GM12875 (cell line): ENCODE data around the gene TRIM52.

Source experiments
- H3K4me3 ChIP-seq: one replicate; pipeline ENCODE4 v1.5.1; 2011; ENCODE audit warnings: low read depth, low read length, control low read depth
- TF ChIP-seq, protein P1 (sequence below): IDR thresholded peaks from 2 replicates; pipeline ENCODE4 v1.5.1; 2011; ENCODE audit warnings: low read depth, mild to moderate bottlenecking, control low read depth, inconsistent platforms, low read length, moderate library complexity, borderline replicate concordance; ENCODE audit not compliant: insufficient read depth

The TRIM52 gene

DNA sequence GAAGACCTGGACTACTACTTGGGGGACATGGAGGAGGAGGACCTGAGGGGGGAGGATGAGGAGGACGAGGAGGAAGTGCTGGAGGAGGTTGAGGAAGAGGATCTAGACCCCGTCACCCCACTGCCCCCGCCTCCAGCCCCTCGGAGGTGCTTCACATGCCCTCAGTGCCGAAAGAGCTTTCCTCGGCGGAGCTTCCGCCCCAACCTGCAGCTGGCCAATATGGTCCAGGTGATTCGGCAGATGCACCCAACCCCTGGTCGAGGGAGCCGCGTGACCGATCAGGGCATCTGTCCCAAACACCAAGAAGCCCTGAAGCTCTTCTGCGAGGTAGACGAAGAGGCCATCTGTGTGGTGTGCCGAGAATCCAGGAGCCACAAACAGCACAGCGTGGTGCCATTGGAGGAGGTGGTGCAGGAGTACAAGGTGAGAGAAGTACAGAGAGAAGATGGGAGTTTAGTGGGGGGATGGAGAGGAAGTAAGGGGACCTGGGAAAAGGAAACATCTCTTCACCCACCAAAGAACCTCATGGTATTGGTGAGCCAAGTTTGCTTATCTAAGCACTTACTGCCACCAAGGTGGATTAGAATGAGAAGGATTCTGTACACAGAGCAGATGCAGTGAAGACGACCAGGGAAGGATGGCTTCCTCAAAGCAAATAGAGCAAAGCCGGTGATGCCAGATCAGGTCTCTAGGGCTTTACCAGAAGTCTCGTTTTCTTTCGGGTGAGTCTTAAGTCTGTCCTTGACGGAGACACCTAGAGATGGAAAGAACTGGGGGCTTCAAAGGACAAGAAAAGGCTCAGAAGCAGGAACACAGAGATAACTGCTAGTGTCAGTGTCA, 36.3 kb downstream of the TRIM52 start:
- TF ChIP-seq, protein P1, sequence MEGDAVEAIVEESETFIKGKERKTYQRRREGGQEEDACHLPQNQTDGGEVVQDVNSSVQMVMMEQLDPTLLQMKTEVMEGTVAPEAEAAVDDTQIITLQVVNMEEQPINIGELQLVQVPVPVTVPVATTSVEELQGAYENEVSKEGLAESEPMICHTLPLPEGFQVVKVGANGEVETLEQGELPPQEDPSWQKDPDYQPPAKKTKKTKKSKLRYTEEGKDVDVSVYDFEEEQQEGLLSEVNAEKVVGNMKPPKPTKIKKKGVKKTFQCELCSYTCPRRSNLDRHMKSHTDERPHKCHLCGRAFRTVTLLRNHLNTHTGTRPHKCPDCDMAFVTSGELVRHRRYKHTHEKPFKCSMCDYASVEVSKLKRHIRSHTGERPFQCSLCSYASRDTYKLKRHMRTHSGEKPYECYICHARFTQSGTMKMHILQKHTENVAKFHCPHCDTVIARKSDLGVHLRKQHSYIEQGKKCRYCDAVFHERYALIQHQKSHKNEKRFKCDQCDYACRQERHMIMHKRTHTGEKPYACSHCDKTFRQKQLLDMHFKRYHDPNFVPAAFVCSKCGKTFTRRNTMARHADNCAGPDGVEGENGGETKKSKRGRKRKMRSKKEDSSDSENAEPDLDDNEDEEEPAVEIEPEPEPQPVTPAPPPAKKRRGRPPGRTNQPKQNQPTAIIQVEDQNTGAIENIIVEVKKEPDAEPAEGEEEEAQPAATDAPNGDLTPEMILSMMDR, result no peak
- peak overlapping the region; percentile 70 for H3K4me3 ChIP-seq

DNA sequence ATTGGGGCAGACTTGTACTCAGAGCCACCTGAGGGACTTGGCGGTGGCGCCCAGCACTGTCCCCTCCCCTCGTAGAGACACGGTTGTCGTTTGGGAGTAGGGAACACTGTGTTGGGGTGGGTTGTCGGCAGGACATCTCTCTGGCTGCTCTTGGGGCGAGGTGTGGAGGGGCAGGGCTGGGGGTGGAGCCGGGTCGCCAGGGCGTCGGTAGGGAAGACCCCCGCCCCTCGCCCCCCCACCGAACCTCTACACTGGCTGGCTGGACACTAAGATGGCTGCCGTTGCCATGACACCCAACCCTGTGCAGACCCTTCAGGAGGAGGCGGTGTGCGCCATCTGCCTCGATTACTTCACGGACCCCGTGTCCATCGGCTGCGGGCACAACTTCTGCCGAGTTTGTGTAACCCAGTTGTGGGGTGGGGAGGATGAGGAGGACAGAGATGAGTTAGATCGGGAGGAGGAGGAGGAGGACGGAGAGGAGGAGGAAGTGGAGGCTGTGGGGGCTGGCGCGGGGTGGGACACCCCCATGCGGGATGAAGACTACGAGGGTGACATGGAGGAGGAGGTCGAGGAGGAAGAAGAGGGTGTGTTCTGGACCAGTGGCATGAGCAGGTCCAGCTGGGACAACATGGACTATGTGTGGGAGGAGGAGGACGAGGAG, 37.1 kb downstream of the TRIM52 start:
- H3K4me3 ChIP-seq, result peak overlapping the region; percentile 70
- TF ChIP-seq, protein P1, result no peak

DNA sequence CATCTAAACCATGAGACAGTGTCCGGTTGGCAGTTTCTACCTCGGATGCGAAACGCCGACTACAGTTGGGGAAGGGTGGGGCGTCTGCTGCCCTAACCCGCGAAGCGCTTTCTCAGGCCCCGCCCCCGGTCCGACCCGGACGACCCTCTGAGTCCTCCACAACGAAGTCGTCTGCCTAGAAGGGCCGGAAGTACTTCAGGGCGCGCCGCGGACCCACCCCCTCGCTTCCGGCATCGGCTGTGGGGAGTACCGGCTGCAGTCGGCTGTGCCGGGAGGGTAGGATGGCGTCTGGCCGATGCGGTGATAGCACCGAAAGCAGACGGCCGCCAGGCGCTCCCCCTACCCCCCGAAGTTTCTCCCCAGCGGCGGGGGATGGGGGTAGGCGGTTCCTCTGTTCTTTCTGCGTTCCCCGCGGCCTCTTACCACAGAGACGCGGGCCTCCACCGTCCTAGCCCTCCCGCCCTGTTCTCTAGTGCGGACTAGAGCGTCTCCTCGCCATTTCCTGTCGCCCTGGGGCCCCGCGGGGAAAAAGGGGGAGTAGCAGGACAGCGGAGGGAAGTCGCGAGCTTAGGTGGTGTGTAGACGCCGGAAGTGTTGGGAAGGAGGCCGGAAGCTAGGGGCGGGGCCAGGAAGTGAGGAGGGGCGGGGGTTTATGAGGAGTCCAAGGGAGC, 37.8 kb downstream of the TRIM52 start, which contains the start of gene TRIM41:
Gene TRIM41, plus strand, starts transcription at position 224 of the 671 bp plus-strand sequence. CDS start 719 bp downstream, outside the sequence.
- TF ChIP-seq, protein P1, result no peak
- H3K4me3 ChIP-seq, result peak within 1 kb of the TSS; percentile 70

DNA sequence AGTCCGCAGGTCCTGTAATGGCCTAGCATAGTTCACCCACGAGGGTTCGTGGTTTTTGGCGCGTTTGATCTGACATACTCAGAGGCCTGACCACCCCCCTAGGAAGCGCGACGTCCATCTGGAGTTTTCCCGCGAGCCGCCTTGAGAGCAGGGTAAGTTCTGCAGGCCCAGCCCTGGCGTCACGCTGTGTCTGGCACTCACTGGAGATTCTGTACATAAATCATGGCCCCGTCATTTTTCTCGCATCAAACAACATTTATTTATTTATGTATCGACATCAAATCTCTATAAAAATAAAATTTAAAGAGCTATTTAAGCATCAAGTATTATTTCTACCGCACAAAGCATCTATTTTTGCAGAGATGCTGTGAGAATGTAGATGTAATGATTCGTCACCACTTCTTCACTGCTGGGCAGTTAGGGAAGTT, 38.3 kb downstream of the TRIM52 start:
- TF ChIP-seq, protein P1, result no peak
- H3K4me3 ChIP-seq, result peak overlapping the region; percentile 70

DNA sequence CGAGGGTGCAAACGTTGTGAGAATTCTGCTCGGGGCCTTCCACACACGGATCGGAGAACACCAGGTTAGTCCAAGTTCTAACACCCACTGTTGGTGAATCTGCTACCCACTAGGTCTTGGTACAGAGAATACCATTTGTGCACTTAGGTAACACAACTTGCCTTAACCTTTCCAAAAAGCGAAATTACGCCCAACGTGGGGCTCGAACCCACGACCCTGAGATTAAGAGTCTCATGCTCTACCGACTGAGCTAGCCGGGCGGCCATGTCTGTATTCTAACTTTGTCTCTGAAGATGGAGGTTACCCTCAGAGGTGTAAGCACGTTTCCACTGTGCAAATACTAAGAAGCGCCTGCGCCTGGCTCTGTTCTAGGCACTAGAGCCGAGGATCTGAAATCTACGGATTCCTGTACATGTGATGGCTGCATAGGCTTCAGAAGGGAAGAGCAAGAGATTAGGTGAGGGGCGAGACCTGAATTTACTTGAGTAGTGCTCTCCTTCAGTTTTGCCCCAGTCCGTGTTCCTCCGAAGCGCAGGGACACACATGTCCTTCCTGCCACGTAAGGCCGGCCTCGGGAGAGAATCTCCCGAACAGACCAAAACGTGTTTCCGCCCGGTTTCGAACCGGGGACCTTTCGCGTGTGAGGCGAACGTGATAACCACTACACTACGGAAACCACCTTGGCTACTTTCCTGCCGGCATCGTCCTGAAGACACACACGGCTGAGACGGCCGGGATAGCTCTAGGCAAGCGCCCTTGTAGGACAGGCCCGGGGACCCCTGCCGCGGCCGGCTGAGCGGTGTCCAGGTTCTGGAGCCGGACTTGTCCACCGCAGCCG, 38.9 kb downstream of the TRIM52 start:
- H3K4me3 ChIP-seq, result peak overlapping the region; percentile 70
- TF ChIP-seq, protein P1, result no peak

DNA sequence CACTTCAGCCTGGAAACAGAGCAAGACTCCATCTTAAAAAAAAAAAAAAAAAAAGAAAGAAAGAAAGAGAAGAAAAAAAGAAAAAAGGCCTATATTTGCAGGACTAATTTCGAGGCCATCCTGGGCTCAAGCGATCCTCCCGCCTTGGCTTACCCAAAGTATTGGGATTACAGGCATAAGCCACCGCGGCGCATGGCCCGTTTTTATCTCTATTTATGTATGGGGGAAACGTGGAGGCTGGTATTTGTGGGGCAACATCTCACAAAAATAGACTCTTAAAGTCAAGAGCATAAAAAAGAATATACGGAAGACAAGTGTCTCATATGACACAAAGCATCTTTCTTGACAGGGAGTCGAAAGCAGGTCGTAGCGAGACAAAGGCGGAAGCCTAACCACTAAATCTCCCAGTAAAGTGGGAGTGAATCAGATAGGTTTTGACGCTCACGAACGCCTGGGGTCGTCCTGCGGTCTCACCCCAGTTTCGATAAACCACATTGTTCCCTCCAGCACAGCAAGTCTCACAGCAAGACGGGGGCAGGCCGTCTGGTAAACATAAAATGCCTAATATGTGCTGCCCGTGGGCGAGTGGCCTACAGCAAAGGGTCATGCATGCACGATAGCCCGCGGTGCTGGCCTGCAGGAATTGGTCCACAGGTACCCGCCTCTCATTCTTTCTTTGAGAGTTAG, 39.7 kb downstream of the TRIM52 start:
- TF ChIP-seq, protein P1, result no peak
- H3K4me3 ChIP-seq, result peak overlapping the region; percentile 18
